ENCODE results near the gene USP32.

DNA sequence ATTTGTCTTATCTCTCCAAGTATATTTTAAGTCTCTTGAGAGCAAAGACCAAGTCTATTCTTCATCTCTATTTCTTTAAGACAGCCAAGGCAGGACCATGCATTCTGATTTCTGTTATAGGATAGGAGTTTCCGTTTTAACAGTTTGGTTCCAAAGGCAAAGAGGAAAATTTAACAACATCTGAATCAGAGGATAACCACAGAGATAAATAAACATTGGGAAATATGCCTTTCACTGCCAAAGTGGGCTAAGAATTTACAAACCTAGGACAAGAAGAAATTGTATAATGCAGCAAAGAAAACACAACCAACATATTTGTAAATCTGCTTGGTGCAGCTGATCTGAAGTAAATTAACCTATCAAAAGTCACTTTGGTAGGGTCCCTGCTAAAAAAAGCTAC, 37.7 kb downstream of the USP32 start:
- TF ChIP-seq, protein P1, sequence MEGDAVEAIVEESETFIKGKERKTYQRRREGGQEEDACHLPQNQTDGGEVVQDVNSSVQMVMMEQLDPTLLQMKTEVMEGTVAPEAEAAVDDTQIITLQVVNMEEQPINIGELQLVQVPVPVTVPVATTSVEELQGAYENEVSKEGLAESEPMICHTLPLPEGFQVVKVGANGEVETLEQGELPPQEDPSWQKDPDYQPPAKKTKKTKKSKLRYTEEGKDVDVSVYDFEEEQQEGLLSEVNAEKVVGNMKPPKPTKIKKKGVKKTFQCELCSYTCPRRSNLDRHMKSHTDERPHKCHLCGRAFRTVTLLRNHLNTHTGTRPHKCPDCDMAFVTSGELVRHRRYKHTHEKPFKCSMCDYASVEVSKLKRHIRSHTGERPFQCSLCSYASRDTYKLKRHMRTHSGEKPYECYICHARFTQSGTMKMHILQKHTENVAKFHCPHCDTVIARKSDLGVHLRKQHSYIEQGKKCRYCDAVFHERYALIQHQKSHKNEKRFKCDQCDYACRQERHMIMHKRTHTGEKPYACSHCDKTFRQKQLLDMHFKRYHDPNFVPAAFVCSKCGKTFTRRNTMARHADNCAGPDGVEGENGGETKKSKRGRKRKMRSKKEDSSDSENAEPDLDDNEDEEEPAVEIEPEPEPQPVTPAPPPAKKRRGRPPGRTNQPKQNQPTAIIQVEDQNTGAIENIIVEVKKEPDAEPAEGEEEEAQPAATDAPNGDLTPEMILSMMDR (IDR thresholded peaks at IDR 0.05; ENCODE audit: extremely low read depth in 1 of 2, insufficient read depth in 1 of 2, low read depth in 1 of 2, low read length in 2 of 2), result no peak
- TF ChIP-seq POLR2AphosphoS5 (IDR thresholded peaks at IDR 0.05; ENCODE audit: insufficient read depth, low read depth, low read length) (no peak), MYC (IDR thresholded peaks at IDR 0.05; ENCODE audit: low read depth, low read length) (no peak)

Measured in endothelial cell of umbilical vein (primary cell).